ENCODE data around the gene PSMC3. TPM values are rescaled to one million over a fixed set of nuclear protein-coding genes. Genes with fewer than 3 reads are reported as not detected.
A peak's percentile ranks its signal among the peaks of the same experiment; 100 is the strongest.

Gene PSMC3
- polyA plus RNA-seq, 1 experiment, result 290 TPM

DNA sequence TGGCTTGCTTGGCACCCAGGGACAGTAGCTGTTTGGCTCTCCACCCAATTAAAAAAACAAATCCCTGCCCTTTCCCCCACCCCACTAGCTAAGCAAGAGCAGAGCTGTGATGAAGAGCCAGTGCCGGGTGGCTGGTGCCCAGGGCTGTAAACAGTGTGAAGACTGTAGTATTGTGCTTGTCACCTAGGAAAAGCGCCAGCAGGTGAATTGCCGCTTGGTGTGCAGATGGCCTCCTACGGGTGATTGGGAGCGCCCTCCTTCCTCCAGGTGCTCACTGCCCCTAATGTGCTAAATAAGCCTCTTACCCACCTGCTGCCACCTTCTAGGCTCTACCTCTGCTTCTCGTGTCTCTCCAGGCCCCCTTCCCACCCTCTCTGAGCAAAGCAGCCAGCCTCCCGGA, 41.1 kb upstream of the PSMC3 start:
- H3K4me3 ChIP-seq (ENCODE audit: low read depth, low read length), result no peak overlapping the region
- H3K27ac ChIP-seq (ENCODE audit: low read depth, low read length), result no peak overlapping the region
- no peak for DNase-seq (ENCODE audit: low read depth, low spot score)
- no peaks in the 10 kb centered on the region for H3K9me3 ChIP-seq (ENCODE audit: control insufficient read depth, insufficient read depth, low read length)
- POLR2A ChIA-PET, result interaction anchor here (0.6 kb wide), 1 partner anchor 75 kb away, joined by 4 read pairs; no protein-coding TSS in a partner anchor
- no peaks in the 10 kb centered on the region for H3K27me3 ChIP-seq (ENCODE audit: control insufficient read depth, insufficient read depth, low read length)
- CTCF ChIA-PET, result interaction anchor here (1.0 to 3.1 kb wide), 2 partner anchors 14 to 86 kb away, joined by 4 to 9 read pairs; no protein-coding TSS in a partner anchor
- TF ChIP-seq, protein P1, sequence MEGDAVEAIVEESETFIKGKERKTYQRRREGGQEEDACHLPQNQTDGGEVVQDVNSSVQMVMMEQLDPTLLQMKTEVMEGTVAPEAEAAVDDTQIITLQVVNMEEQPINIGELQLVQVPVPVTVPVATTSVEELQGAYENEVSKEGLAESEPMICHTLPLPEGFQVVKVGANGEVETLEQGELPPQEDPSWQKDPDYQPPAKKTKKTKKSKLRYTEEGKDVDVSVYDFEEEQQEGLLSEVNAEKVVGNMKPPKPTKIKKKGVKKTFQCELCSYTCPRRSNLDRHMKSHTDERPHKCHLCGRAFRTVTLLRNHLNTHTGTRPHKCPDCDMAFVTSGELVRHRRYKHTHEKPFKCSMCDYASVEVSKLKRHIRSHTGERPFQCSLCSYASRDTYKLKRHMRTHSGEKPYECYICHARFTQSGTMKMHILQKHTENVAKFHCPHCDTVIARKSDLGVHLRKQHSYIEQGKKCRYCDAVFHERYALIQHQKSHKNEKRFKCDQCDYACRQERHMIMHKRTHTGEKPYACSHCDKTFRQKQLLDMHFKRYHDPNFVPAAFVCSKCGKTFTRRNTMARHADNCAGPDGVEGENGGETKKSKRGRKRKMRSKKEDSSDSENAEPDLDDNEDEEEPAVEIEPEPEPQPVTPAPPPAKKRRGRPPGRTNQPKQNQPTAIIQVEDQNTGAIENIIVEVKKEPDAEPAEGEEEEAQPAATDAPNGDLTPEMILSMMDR (IDR thresholded peaks at IDR 0.05; ENCODE audit: low read depth, low read length), result no peak

DNA sequence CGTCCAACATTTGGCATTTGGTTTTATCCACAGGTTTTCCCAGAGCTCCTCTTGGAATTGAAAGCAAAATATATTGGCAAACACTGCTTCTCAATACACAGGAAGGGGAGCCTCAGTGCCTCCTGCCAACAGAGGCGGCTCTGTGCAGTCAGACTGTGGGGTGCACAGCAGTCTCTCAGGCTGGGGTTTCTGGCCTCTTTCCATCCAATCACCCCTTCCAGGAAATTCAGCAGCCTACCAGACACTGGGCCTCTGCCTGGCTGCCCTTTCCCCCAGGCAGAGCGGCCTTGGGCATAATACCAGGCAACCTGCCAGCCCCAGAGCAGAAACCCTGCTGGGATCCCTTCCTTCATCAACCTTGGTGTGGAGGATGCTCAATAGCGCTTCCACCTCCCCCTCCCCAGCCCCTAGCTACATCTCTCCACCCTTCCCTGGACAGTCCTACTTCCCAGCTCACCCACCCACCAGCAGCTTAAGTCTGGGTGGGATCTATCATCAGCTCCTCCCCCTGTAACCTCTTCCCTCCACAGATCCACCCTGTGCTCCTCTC, 40.5 kb upstream of the PSMC3 start:
- H3K27ac ChIP-seq (ENCODE audit: low read depth, low read length), result peak overlapping the region; percentile 39
- DNase-seq (ENCODE audit: low read depth, low spot score), result no peak
- TF ChIP-seq, protein P1 (IDR thresholded peaks at IDR 0.05; ENCODE audit: low read depth, low read length), result no peak
- ChIA-PET CTCF (interaction anchor here (0.6 to 1.0 kb wide), 4 partner anchors 9 to 150 kb away, joined by 3 to 4 read pairs (median 4); no protein-coding TSS in a partner anchor), POLR2A (interaction anchor here (0.6 kb wide), 1 partner anchor 31 kb away, joined by 3 read pairs; no protein-coding TSS in a partner anchor)
- no peaks in the 10 kb centered on the region for H3K9me3 ChIP-seq (ENCODE audit: control insufficient read depth, insufficient read depth, low read length)
- H3K4me3 ChIP-seq (ENCODE audit: low read depth, low read length), result no peak overlapping the region
- H3K27me3 ChIP-seq (ENCODE audit: control insufficient read depth, insufficient read depth, low read length), result no peaks in the 10 kb centered on the region

DNA sequence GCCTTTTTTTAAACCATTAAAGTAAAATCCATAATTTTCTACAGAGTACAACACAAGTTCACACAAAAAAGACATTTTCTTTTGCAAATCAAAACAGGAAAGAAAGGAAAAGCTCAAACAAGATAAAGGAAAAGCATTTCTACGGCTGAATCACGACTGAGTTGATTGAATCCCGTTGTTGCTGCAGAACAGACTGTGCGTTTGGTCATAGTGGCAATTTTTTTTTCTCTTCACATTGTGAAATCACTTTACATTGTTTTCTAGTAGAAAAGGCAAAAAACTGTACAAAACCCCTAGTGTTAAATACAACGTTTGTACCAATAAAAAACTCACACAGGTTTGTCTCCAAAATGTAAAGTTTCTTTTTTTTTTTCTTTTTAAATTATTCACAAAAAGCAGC, 40.0 kb upstream of the PSMC3 start:
- DNase-seq (ENCODE audit: low read depth, low spot score), result no peak
- H3K4me3 ChIP-seq (ENCODE audit: low read depth, low read length), result no peak overlapping the region

DNA sequence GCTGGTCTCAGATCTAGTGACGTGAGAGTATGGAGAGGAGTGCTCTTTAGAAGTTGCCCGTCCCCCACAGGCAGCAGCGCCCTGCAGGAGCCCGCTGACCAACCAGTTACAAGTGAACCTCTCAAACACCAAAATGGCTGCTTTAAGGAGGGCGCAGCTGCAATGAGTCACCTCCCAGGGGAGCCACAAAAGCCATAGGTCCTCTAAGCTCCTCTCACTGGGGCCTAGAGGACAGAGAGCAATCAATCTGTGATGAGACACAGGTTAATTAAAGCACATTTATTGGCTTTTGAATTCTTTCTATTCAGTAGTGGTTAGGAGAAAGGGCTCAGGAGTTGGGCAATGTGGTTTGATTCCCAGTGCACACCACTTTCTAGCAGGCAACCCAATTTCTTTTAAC, 38.2 kb upstream of the PSMC3 start:
- H3K4me3 ChIP-seq (ENCODE audit: low read depth, low read length), result no peak overlapping the region
- POLR2A ChIA-PET, result interaction anchor here (1.2 kb wide), 1 partner anchor 18 kb away, joined by 3 read pairs; no protein-coding TSS in a partner anchor
- CTCF ChIA-PET, result interaction anchor here (1.5 to 2.0 kb wide), 2 partner anchors 10 to 90 kb away, joined by 7 to 30 read pairs; no protein-coding TSS in a partner anchor
- no peak for DNase-seq (ENCODE audit: low read depth, low spot score)
- TF ChIP-seq, protein P1 (IDR thresholded peaks at IDR 0.05; ENCODE audit: low read depth, low read length), result no peak
- no peak overlapping the region for H3K27ac ChIP-seq (ENCODE audit: low read depth, low read length)
- no peaks in the 10 kb centered on the region for H3K27me3 ChIP-seq (ENCODE audit: control insufficient read depth, insufficient read depth, low read length)
- H3K9me3 ChIP-seq (ENCODE audit: control insufficient read depth, insufficient read depth, low read length), result no peaks in the 10 kb centered on the region

More for the DNA sequence above, 40.0 kb upstream of the PSMC3 start:
- Histone ChIP-seq H3K27ac (ENCODE audit: low read depth, low read length) (peak overlapping the region; percentile 39), H3K27me3 (ENCODE audit: control insufficient read depth, insufficient read depth, low read length) (no peaks in the 10 kb centered on the region), H3K9me3 (ENCODE audit: control insufficient read depth, insufficient read depth, low read length) (no peaks in the 10 kb centered on the region)
- TF ChIP-seq, protein P1 (IDR thresholded peaks at IDR 0.05; ENCODE audit: low read depth, low read length), result no peak
- ChIA-PET POLR2A (interaction anchor here (0.6 kb wide), 1 partner anchor 31 kb away, joined by 3 read pairs; no protein-coding TSS in a partner anchor), CTCF (interaction anchor here (0.6 to 1.0 kb wide), 3 partner anchors 10 to 151 kb away, joined by 3 to 4 read pairs (median 3); no protein-coding TSS in a partner anchor)

DNA sequence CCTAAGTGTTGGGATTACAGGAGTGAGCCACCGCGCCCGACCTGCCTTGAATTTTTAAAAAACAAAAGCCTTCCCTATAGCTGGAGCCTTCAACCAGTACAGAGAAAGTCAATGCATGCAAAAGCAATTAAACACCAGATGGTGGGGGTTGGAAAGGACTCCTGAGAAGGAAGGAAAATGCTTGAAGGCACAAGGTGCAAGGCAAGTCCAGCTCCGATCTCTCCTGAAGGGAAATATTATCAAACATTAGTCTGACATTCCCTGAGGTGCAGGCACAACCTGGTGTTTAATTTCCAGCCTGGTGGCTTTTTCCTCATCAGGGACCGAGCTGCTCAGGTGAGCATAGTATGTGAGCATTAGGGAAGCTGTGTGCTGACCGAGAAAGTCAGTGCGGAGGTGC, 35.6 kb upstream of the PSMC3 start:
- ChIA-PET CTCF (interaction anchor here (0.8 to 1.1 kb wide), 2 partner anchors 7 to 88 kb away, joined by 4 to 7 read pairs; no protein-coding TSS in a partner anchor), POLR2A (no interaction called here)
- Histone ChIP-seq H3K27ac (ENCODE audit: low read depth, low read length) (no peak overlapping the region), H3K27me3 (ENCODE audit: control insufficient read depth, insufficient read depth, low read length) (no peaks in the 10 kb centered on the region), H3K4me3 (ENCODE audit: low read depth, low read length) (no peak overlapping the region), H3K9me3 (ENCODE audit: control insufficient read depth, insufficient read depth, low read length) (no peaks in the 10 kb centered on the region)
- DNase-seq (ENCODE audit: low read depth, low spot score), result no peak
- TF ChIP-seq, protein P1 (IDR thresholded peaks at IDR 0.05; ENCODE audit: low read depth, low read length), result no peak
